Stomach smooth muscle (tissue), 2 donors: ENCODE measurements around the gene GRID1.

Experiments used
- H3K27ac ChIP-seq: one replicate; pipeline ENCODE4 v1.7.0; 2013; ENCODE audit warnings: mild to moderate bottlenecking, low read length, inconsistent platforms
- H3K27me3 ChIP-seq, 2 donors: one replicate each; pipeline ENCODE4 v1.7.0; 2013; ENCODE audit warnings: low read length in 2 of 2; ENCODE audit not compliant: insufficient read depth in 2 of 2, control insufficient read depth in 1 of 2
- H3K36me3 ChIP-seq, 2 donors: one replicate each; pipeline ENCODE4 v1.7.0; 2013; ENCODE audit warnings: low read length in 2 of 2; ENCODE audit not compliant: control insufficient read depth in 2 of 2, insufficient read depth in 2 of 2
- H3K4me1 ChIP-seq: one replicate; pipeline ENCODE4 v1.7.0; 2013; ENCODE audit warnings: low read length; ENCODE audit not compliant: control insufficient read depth, insufficient read depth
- H3K4me3 ChIP-seq, 2 donors: one replicate each; pipeline ENCODE4 v1.7.0; 2013; ENCODE audit warnings: low read length in 2 of 2
- H3K9ac ChIP-seq, 2 donors: one replicate each; pipeline ENCODE4 v1.7.0; 2013; ENCODE audit warnings: low read length in 2 of 2, mild to moderate bottlenecking in 1 of 2
- H3K9me3 ChIP-seq, 2 donors: one replicate each; pipeline ENCODE4 v1.7.0; 2013; ENCODE audit warnings: low read length in 2 of 2; ENCODE audit not compliant: control insufficient read depth in 2 of 2
- donor health status: healthy.
- donor health status: Pancreatic carcinoma.

Gene GRID1

GRCh38 chr10:85570871-85571270 lies 795.7 kb downstream of the GRID1 start:
- Histone ChIP-seq H3K4me1 (no peaks in the 10 kb centered on the region), H3K27ac (no peak overlapping the region), H3K36me3 (no peaks in the 10 kb centered on the region), H3K27me3 (no peaks in the 10 kb centered on the region), H3K9ac (no peak overlapping the region), H3K4me3 (no peak overlapping the region), H3K9me3 (no peaks in the 10 kb centered on the region)

- Histone ChIP-seq H3K27ac (no peak overlapping the region), H3K9me3 (no peaks in the 10 kb centered on the region), H3K9ac (no peak overlapping the region), H3K4me3 (no peak overlapping the region), H3K36me3 (no peaks in the 10 kb centered on the region), H3K27me3 (no peaks in the 10 kb centered on the region), H3K4me1 (no peaks in the 10 kb centered on the region)
These were observed 801.2 kb downstream of the GRID1 start for GRCh38 chr10:85565381-85565780.

GRCh38 chr10:85558533-85558932 lies 808.1 kb downstream of the GRID1 start:
- Histone ChIP-seq H3K27ac (no peak overlapping the region), H3K27me3 (no peaks in the 10 kb centered on the region), H3K4me1 (no peaks in the 10 kb centered on the region), H3K9ac (no peak overlapping the region), H3K9me3 (no peaks in the 10 kb centered on the region), H3K4me3 (no peak overlapping the region), H3K36me3 (no peaks in the 10 kb centered on the region)

- Histone ChIP-seq H3K4me1 (no peaks in the 10 kb centered on the region), H3K9me3 (no peaks in the 10 kb centered on the region), H3K36me3 (no peaks in the 10 kb centered on the region), H3K27ac (no peak overlapping the region), H3K4me3 (no peak overlapping the region), H3K27me3 (no peaks in the 10 kb centered on the region), H3K9ac (no peak overlapping the region)
These were observed 808.9 kb downstream of the GRID1 start for GRCh38 chr10:85557706-85558105.

GRCh38 chr10:85557077-85557476 lies 809.5 kb downstream of the GRID1 start:
- H3K9ac ChIP-seq = no peak overlapping the region
- no peaks in the 10 kb centered on the region for H3K9me3 ChIP-seq
- no peaks in the 10 kb centered on the region for H3K4me1 ChIP-seq
- no peak overlapping the region for H3K27ac ChIP-seq
- H3K27me3 ChIP-seq = no peaks in the 10 kb centered on the region
- no peak overlapping the region for H3K4me3 ChIP-seq
- H3K36me3 ChIP-seq = no peaks in the 10 kb centered on the region
